OCI-LY1 (cell line): ENCODE data around the gene SGPP2.

Experiments
- CTCF ChIP-seq: fragments of 200-600 bp; sonication (generic), shearing (Covaris generic); IDR thresholded peaks from 2 replicates; pipeline ENCODE4 v1.5.1; 2017; ENCODE audit warnings: mild to moderate bottlenecking, antibody characterized with exemption, low read length, moderate library complexity, mixed read lengths
- EZH2 ChIP-seq: fragments of 200-600 bp; sonication (generic), shearing (Covaris generic); IDR thresholded peaks from 2 replicates; pipeline ENCODE4 v1.8.0; 2017; ENCODE audit warnings: borderline replicate concordance, mixed run types, mild to moderate bottlenecking, antibody characterized with exemption, low read length, moderate library complexity, mixed read lengths

GRCh38 chr2:222603501-222603900 lies 179.2 kb downstream of the SGPP2 start:
- no peak for TF ChIP-seq CTCF
- no peak for TF ChIP-seq EZH2
